ENCODE results near the gene SETMAR. TPM values are rescaled to one million over a fixed set of nuclear protein-coding genes. Genes with fewer than 3 reads are reported as not detected.

The SETMAR gene
- total RNA-seq, 1 experiment from 2014 or later, result 11.8 TPM

DNA sequence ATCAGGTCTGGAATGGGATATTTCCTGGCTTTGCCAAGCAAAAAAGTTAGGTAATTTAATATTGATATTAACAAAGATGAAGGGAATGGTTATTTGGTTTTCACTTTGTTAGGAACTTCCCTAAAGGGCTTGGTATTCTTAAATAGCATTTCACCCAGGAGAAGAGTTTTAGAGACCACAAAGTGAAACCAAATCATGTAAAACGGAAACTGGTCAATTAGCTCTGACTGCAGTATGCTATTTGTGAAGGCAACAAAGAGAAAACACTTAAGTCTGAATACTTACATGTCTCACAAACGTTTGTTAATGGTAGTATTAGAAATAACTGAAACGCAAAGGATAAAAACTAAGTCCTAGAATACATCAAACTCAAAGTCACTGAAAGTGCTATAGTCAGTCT is 32.4 kb upstream of the SETMAR start:
- no peaks in the 10 kb centered on the region for H3K36me3 ChIP-seq (ENCODE audit: control insufficient read depth, insufficient read depth, low read length)
- Mint-ChIP-seq H3K27ac (ENCODE audit: unreplicated experiment) (no peak overlapping the region), H3K4me1 (ENCODE audit: low read depth, unreplicated experiment) (no peaks in the 10 kb centered on the region), H3K36me3 (ENCODE audit: insufficient read depth, unreplicated experiment) (no peaks in the 10 kb centered on the region), H3K27me3 (ENCODE audit: insufficient read depth, unreplicated experiment) (peaks cover 5% of the 10 kb centered on the region), H3K9me3 (ENCODE audit: unreplicated experiment) (no peaks in the 10 kb centered on the region), H3K4me3 (ENCODE audit: unreplicated experiment) (no peak overlapping the region)
- H3K27me3 ChIP-seq (replicated peaks; ENCODE audit: control insufficient read depth, insufficient read depth, low read length), result no peaks in the 10 kb centered on the region
- POLR2A ChIA-PET, result no interaction called here
- H3K9me3 ChIP-seq, result no peaks in the 10 kb centered on the region
- CTCF ChIA-PET, result no interaction called here
- H3K4me3 ChIP-seq (ENCODE audit: low read depth, low read length), result no peak overlapping the region
- TF ChIP-seq, protein P1, sequence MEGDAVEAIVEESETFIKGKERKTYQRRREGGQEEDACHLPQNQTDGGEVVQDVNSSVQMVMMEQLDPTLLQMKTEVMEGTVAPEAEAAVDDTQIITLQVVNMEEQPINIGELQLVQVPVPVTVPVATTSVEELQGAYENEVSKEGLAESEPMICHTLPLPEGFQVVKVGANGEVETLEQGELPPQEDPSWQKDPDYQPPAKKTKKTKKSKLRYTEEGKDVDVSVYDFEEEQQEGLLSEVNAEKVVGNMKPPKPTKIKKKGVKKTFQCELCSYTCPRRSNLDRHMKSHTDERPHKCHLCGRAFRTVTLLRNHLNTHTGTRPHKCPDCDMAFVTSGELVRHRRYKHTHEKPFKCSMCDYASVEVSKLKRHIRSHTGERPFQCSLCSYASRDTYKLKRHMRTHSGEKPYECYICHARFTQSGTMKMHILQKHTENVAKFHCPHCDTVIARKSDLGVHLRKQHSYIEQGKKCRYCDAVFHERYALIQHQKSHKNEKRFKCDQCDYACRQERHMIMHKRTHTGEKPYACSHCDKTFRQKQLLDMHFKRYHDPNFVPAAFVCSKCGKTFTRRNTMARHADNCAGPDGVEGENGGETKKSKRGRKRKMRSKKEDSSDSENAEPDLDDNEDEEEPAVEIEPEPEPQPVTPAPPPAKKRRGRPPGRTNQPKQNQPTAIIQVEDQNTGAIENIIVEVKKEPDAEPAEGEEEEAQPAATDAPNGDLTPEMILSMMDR (IDR thresholded peaks at IDR 0.05; ENCODE audit: insufficient read depth in 1 of 2, low read depth in 1 of 2, low read length in 1 of 2, severe bottlenecking in 1 of 2, unreplicated experiment in 1 of 2), result no peak
- no peaks in the 10 kb centered on the region for H3K4me1 ChIP-seq
- intact Hi-C loops (cut with micrococcal nuclease; ENCODE audit: unreplicated experiment), result loop anchor here (5.0 to 10.0 kb wide), 3 partner anchors 186 to 666 kb away; no protein-coding TSS in a partner anchor
- no TSS peak for BruUV-seq (replicated peaks)
- no peak for DNase-seq

- POLR2A ChIA-PET, result no interaction called here
- CTCF ChIA-PET, result interaction anchor here (0.5 to 1.4 kb wide), 6 partner anchors 22 to 1072 kb away, joined by 3 to 8 read pairs (median 3); no protein-coding TSS in a partner anchor
- H3K27ac Mint-ChIP-seq (ENCODE audit: unreplicated experiment), result no peak overlapping the region
- peak in 1 of 2 experiments; percentile 21 for DNase-seq
- peaks cover 5% of the 10 kb centered on the region for H3K27me3 Mint-ChIP-seq (ENCODE audit: insufficient read depth, unreplicated experiment)
- intact Hi-C loops (cut with micrococcal nuclease; ENCODE audit: unreplicated experiment), result loop anchor here (1.0 to 10.0 kb wide), 5 partner anchors 187 to 1076 kb away; no protein-coding TSS in a partner anchor
- BruUV-seq (replicated peaks), result no TSS peak
- no peaks in the 10 kb centered on the region for H3K4me1 ChIP-seq
- H3K27me3 ChIP-seq (replicated peaks; ENCODE audit: control insufficient read depth, insufficient read depth, low read length), result no peaks in the 10 kb centered on the region
- H3K36me3 ChIP-seq (ENCODE audit: control insufficient read depth, insufficient read depth, low read length), result no peaks in the 10 kb centered on the region
- no peak overlapping the region for H3K4me3 ChIP-seq (ENCODE audit: low read depth, low read length)
- TF ChIP-seq, protein P1 (IDR thresholded peaks at IDR 0.05; ENCODE audit: insufficient read depth in 1 of 2, low read depth in 1 of 2, low read length in 1 of 2, severe bottlenecking in 1 of 2, unreplicated experiment in 1 of 2), result peak; percentile 57 to 65
- H3K36me3 Mint-ChIP-seq (ENCODE audit: insufficient read depth, unreplicated experiment), result no peaks in the 10 kb centered on the region
- H3K9me3 Mint-ChIP-seq (ENCODE audit: unreplicated experiment), result no peaks in the 10 kb centered on the region
- no peaks in the 10 kb centered on the region for H3K9me3 ChIP-seq
- H3K4me3 Mint-ChIP-seq (ENCODE audit: unreplicated experiment), result no peak overlapping the region
- H3K4me1 Mint-ChIP-seq (ENCODE audit: low read depth, unreplicated experiment), result no peaks in the 10 kb centered on the region
These were observed 31.3 kb upstream of the SETMAR start for GRCh38 chr3:4271834-4272233.

- ChIA-PET POLR2A (no interaction called here), CTCF (no interaction called here)
- H3K27ac Mint-ChIP-seq (ENCODE audit: unreplicated experiment), result no peak overlapping the region
These were observed 23.6 kb upstream of the SETMAR start for GRCh38 chr3:4279516-4280105.

More at GRCh38 chr3:4279516-4280105, 23.6 kb upstream of the SETMAR start:
- no peaks in the 10 kb centered on the region for H3K4me1 ChIP-seq
- H3K4me3 ChIP-seq (ENCODE audit: low read depth, low read length), result no peak overlapping the region
- intact Hi-C loops (cut with micrococcal nuclease; ENCODE audit: unreplicated experiment), result loop anchor here (10.0 kb wide), 2 partner anchors 195 to 675 kb away; no protein-coding TSS in a partner anchor
- no peaks in the 10 kb centered on the region for H3K4me1 Mint-ChIP-seq (ENCODE audit: low read depth, unreplicated experiment)
- no peaks in the 10 kb centered on the region for H3K36me3 ChIP-seq (ENCODE audit: control insufficient read depth, insufficient read depth, low read length)
- no peaks in the 10 kb centered on the region for H3K9me3 ChIP-seq
- H3K36me3 Mint-ChIP-seq (ENCODE audit: insufficient read depth, unreplicated experiment), result no peaks in the 10 kb centered on the region
- H3K9me3 Mint-ChIP-seq (ENCODE audit: unreplicated experiment), result no peaks in the 10 kb centered on the region
- peaks cover 16% of the 10 kb centered on the region for H3K27me3 Mint-ChIP-seq (ENCODE audit: insufficient read depth, unreplicated experiment)
- H3K4me3 Mint-ChIP-seq (ENCODE audit: unreplicated experiment), result no peak overlapping the region
- TF ChIP-seq, protein P1 (IDR thresholded peaks at IDR 0.05; ENCODE audit: insufficient read depth in 1 of 2, low read depth in 1 of 2, low read length in 1 of 2, severe bottlenecking in 1 of 2, unreplicated experiment in 1 of 2), result no peak
- BruUV-seq (replicated peaks), result no TSS peak
- H3K27me3 ChIP-seq (replicated peaks; ENCODE audit: control insufficient read depth, insufficient read depth, low read length), result no peaks in the 10 kb centered on the region
- no peak for DNase-seq
